ENCODE results near the gene KLHL8.

KLHL8 gene

DNA sequence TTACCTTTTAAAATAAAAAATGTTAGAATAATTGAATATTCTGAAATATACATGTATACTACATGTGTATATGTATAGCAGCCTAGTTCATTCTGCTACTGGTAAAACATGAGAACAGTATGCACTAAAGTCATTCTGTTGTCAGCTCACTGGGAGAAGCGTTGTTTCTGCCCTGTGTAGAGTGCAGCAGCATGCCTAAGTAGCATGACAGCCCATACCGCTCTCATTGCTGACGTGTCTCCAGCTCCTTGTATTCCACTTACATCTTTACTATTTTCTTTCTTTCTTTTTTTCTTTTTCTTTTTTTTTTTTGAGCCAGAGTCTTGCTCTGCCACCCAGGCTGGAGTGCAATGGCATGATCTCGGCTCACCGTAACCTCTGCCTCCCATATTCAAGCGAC lies 90.7 kb downstream of the KLHL8 start:
- ChIA-PET POLR2A (no interaction called here), CTCF (no interaction called here)
- TF ChIP-seq, protein P1, sequence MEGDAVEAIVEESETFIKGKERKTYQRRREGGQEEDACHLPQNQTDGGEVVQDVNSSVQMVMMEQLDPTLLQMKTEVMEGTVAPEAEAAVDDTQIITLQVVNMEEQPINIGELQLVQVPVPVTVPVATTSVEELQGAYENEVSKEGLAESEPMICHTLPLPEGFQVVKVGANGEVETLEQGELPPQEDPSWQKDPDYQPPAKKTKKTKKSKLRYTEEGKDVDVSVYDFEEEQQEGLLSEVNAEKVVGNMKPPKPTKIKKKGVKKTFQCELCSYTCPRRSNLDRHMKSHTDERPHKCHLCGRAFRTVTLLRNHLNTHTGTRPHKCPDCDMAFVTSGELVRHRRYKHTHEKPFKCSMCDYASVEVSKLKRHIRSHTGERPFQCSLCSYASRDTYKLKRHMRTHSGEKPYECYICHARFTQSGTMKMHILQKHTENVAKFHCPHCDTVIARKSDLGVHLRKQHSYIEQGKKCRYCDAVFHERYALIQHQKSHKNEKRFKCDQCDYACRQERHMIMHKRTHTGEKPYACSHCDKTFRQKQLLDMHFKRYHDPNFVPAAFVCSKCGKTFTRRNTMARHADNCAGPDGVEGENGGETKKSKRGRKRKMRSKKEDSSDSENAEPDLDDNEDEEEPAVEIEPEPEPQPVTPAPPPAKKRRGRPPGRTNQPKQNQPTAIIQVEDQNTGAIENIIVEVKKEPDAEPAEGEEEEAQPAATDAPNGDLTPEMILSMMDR (IDR thresholded peaks at IDR 0.05; ENCODE audit: insufficient read depth, low read length, missing control alignments): no peak
- DNase-seq (ENCODE audit: low read depth, low spot score): no peak
- H3K4me3 ChIP-seq (ENCODE audit: low read depth, low read length): no peak overlapping the region

DNA sequence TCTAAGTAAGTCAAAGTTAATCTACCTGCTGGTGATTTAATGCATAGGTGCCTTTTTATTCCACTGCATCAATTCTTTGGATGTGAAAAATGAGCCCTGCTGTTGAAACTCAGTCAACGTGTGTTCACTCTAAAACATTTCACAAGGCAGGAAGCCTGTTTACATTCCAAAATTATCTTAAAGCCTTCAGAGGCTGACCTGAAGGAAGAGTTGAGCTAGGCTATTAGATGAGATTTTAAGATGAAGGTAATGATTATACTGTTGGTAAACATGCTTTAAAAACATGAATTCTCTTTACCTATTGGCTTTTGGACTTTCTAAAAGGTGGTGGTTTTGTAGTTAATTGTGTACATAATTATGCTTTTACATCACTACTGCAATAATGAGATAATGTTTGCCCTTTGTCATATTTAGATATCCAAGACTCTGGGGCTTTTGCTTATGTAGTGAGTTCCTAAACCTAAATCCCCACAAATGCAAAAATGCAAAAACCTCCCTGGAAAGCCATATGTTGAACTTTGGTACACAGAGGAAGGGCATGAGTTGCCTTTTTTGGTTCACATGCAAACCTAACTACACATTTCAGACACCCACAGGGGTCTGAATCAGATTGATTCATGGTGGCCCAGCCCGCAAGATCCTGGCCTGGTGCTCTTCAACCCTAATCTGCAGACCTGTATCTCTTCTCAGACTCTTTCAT lies 92.3 kb downstream of the KLHL8 start:
- CTCF ChIA-PET: no interaction called here
- TF ChIP-seq, protein P1 (IDR thresholded peaks at IDR 0.05; ENCODE audit: insufficient read depth, low read length, missing control alignments): no peak
- POLR2A ChIA-PET: no interaction called here
- no peak for DNase-seq (ENCODE audit: low read depth, low spot score)
- no peak overlapping the region for H3K4me3 ChIP-seq (ENCODE audit: low read depth, low read length)

DNA sequence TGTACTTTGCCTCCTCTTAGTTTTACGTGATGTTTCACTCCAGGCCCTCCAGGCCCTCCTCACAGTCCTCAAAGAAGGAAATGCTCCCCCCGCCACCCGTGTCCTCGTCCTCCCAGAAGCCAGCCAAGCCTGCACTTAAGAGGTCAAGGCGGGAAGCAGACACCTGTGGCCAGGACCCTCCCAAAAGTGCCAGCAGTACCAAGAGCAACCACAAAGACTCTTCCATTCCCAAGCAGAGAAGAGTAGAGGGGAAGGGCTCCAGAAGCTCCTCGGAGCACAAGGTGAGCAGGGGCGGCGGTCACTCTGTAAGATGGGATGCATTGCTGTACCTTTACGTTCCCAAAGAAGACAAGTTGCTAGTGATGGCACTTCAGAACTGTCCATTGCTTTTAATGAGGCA lies 94.4 kb downstream of the KLHL8 start:
- DNase-seq (ENCODE audit: low read depth, low spot score): no peak
- ChIA-PET POLR2A (no interaction called here), CTCF (no interaction called here)
- TF ChIP-seq, protein P1 (IDR thresholded peaks at IDR 0.05; ENCODE audit: insufficient read depth, low read length, missing control alignments): no peak
- H3K4me3 ChIP-seq (ENCODE audit: low read depth, low read length): no peak overlapping the region

DNA sequence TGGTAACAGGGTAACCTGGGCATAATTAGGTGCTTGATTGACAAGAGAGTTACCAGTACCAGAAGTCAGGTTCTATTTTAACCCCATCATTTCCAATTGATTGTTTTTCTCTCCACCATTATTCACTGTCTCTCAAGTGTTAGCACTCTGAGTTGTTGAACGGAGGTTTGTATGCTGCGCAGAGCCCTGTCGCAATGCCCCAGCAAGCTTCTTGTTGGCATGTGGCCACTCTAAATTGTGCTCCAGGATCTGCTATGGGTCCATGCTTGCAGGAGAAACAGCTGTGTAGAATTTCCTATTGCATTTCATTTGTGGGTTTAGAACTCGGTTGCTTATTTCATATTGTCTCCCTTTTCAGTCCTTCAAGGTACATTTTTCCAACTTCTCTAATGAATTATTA lies 98.2 kb downstream of the KLHL8 start:
- no peak overlapping the region for H3K4me3 ChIP-seq (ENCODE audit: low read depth, low read length)
- ChIA-PET POLR2A (no interaction called here), CTCF (interaction anchor here (1.5 kb wide), 1 partner anchor 13 kb away, joined by 4 read pairs; no protein-coding TSS in a partner anchor)
- no peak for DNase-seq (ENCODE audit: low read depth, low spot score)
- TF ChIP-seq, protein P1 (IDR thresholded peaks at IDR 0.05; ENCODE audit: insufficient read depth, low read length, missing control alignments): no peak

DNA sequence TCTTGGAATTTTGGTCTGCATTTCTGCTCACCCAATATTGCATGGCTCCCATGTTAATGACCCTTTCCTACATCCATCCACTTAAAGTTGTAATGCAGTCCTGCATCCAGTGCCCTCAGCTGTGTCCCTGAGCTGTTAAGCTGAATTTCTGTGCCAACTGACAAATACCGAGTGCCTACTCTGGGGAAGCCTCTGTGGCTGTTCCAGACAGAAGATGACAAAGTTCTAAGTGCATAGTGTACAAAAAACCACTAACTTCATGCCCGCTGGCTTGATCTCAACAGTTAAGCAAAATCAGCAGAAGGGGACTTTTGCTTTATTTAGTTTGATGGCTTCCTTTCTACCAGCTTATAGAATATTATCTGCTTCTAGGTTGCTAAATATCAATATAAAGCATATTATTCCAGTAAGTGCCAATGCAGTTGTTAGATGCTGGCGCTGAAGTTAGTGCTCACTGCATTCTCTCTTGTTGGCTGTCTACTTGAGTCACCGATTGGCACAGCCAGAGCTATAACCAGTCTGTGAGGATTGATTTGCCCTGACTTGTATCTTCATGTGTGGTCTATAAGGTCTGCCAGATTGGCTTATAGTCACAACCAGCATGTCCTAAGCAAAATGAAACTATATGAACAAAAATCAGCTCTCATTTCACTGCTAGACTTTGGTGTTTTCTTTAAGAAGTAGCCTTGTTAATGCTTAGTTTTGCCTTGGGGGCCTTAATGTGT lies 98.9 kb downstream of the KLHL8 start:
- no peak overlapping the region for H3K4me3 ChIP-seq (ENCODE audit: low read depth, low read length)
- TF ChIP-seq, protein P1 (IDR thresholded peaks at IDR 0.05; ENCODE audit: insufficient read depth, low read length, missing control alignments): no peak
- ChIA-PET POLR2A (no interaction called here), CTCF (interaction anchor here (1.5 kb wide), 1 partner anchor 12 kb away, joined by 4 read pairs; no protein-coding TSS in a partner anchor)
- no peak for DNase-seq (ENCODE audit: low read depth, low spot score)

DNA sequence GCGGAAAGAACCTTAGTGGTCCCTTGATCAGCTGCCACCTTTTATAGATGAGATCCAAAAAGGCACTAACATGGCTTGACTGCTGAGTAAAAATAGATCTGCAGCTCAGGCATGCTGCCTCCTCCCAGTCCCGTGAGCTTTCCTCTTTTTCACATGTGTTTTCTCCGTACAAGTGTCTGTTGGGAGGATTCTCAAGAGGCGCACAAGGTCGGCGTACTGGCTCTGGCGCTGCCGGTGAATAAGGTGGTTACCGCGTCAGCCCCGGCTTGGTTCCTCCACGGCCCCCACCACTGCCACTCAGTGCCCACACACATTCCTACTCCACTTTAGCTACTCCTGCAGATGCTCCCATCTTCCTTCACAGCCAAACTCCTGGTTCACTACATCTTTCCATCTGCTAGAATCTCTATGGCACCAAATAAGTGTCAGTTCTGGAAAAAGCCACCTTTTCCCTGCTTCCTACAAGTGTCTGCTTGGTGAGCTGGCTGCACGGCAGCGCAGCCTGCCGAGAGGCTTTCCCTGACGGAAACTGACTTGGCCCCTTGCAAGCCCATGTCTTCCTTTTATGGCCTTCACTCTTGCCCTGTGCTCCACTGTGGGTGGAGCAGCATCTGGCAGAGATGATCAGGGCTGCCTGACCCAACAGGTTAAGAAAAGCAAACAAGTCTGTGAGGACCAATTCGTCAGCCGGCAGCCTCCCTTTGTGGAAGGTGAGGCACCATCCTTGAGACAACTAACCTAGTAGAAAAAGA lies 99.8 kb downstream of the KLHL8 start:
- TF ChIP-seq, protein P1 (IDR thresholded peaks at IDR 0.05; ENCODE audit: insufficient read depth, low read length, missing control alignments): no peak
- H3K4me3 ChIP-seq (ENCODE audit: low read depth, low read length): no peak overlapping the region
- POLR2A ChIA-PET: no interaction called here
- CTCF ChIA-PET: interaction anchor here (1.0 to 1.5 kb wide), 2 partner anchors 12 to 31 kb away, joined by 3 to 4 read pairs; no protein-coding TSS in a partner anchor
- no peak for DNase-seq (ENCODE audit: low read depth, low spot score)
